GM19025 (cell line): ENCODE data around the gene ZBTB17.
"Not testable (repeated sequence)": the region's sequence is repeated elsewhere in the genome, so short reads cannot be mapped to it uniquely, and the experiment has no call there.

Source experiments
- ATAC-seq: cut with Tn5 transposase; IDR thresholded peaks from one replicate; pipeline ENCODE4 v1.9.1; 2021; ENCODE audit warnings: mild to moderate bottlenecking, low read depth, moderate library complexity; ENCODE audit not compliant: unreplicated experiment

ZBTB17 gene

GRCh38 chr1:15975805-15976680 lies at the start of gene ZBTB17:
ZBTB17 (minus strand) TSS chr1:15976101; CDS start chr1:15948495, 27,606 bp downstream.
- ATAC-seq, result peak; percentile 66

GRCh38 chr1:16023050-16023653 lies 47.3 kb upstream of the ZBTB17 start:
- ATAC-seq, result no peak

GRCh38 chr1:16022393-16022792 lies 46.5 kb upstream of the ZBTB17 start:
- no peak for ATAC-seq

GRCh38 chr1:16021681-16022080 lies 45.8 kb upstream of the ZBTB17 start, which contains the start of gene CLCNKA:
CLCNKA (plus strand) TSS chr1:16022036; CDS start chr1:16022620, 584 bp downstream.
- no peak for ATAC-seq

GRCh38 chr1:16020878-16021277 lies 45.0 kb upstream of the ZBTB17 start:
- not testable (repeated sequence) for ATAC-seq

GRCh38 chr1:16020325-16020724 lies 44.4 kb upstream of the ZBTB17 start:
- no peak for ATAC-seq

- no peak for ATAC-seq
Observed at GRCh38 chr1:16019644-16020277, 43.9 kb upstream of the ZBTB17 start.

- ATAC-seq, result no peak
Observed at GRCh38 chr1:16018749-16019643, 43.1 kb upstream of the ZBTB17 start.

- ATAC-seq, result no peak
Observed at GRCh38 chr1:16018308-16018707, 42.4 kb upstream of the ZBTB17 start.

GRCh38 chr1:16017461-16018303 lies 41.8 kb upstream of the ZBTB17 start, which contains the start of gene HSPB7:
HSPB7 (minus strand) TSS chr1:16018043; CDS start chr1:16017963, 80 bp downstream.
- no peak for ATAC-seq

GRCh38 chr1:16017076-16017460 lies 41.2 kb upstream of the ZBTB17 start:
- no peak for ATAC-seq

- no peak for ATAC-seq
Observed at GRCh38 chr1:16015960-16016901, 40.3 kb upstream of the ZBTB17 start.

GRCh38 chr1:16015491-16015890 lies 39.6 kb upstream of the ZBTB17 start:
- ATAC-seq, result no peak

GRCh38 chr1:16014509-16015482 lies 38.9 kb upstream of the ZBTB17 start:
- ATAC-seq, result no peak

- ATAC-seq, result no peak
Observed at GRCh38 chr1:16013908-16014258, 38.0 kb upstream of the ZBTB17 start.

GRCh38 chr1:16013220-16013907 lies 37.5 kb upstream of the ZBTB17 start:
- ATAC-seq, result no peak
